KOPT-K1 (cell line): ENCODE results near the gene SKIDA1.

Experiments
- H3K27ac ChIP-seq: fragments of 200-600 bp; sonication (generic); 2 replicates; pipeline ENCODE4 v1.5.1; 2016; ENCODE audit warnings: antibody characterized with exemption, mild to moderate bottlenecking, low read depth, low read length; ENCODE audit not compliant: poor library complexity, severe bottlenecking
- H3K36me3 ChIP-seq: fragments of 200-600 bp; sonication (generic); 2 replicates; pipeline ENCODE4 v1.5.1; 2017; ENCODE audit warnings: antibody characterized with exemption, mild to moderate bottlenecking, low read length, moderate library complexity; ENCODE audit not compliant: insufficient read depth
- H3K9me3 ChIP-seq: fragments of 200-600 bp; sonication (generic); 2 replicates; pipeline ENCODE4 v1.5.1; 2017; ENCODE audit warnings: antibody characterized with exemption, low read length, mild to moderate bottlenecking; ENCODE audit not compliant: insufficient read depth, poor library complexity, severe bottlenecking

Gene SKIDA1

DNA sequence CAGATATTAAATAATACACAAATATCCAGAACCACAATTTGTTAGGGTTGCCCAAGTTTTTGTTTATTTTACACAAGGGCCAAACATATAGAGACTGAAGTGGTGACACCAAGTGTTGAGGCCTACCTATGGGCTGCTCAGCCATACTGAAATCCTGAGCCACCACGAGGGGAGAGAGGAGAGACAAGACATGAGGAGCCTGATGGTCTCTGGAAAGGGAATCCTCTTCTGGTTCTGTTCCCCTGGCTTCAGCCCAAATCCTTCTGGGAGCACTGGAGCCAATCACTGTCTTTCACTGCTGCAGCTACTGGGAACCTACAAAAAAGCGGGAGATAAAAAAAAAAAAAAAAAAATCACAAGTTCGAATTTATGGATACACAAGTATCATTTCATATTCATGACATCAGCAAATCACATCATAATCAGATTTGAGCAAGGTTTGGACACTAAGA lies 1.9 kb downstream of the SKIDA1 start:
- no peaks in the 10 kb centered on the region for H3K9me3 ChIP-seq
- H3K36me3 ChIP-seq = no peaks in the 10 kb centered on the region
- H3K27ac ChIP-seq = no peak overlapping the region

DNA sequence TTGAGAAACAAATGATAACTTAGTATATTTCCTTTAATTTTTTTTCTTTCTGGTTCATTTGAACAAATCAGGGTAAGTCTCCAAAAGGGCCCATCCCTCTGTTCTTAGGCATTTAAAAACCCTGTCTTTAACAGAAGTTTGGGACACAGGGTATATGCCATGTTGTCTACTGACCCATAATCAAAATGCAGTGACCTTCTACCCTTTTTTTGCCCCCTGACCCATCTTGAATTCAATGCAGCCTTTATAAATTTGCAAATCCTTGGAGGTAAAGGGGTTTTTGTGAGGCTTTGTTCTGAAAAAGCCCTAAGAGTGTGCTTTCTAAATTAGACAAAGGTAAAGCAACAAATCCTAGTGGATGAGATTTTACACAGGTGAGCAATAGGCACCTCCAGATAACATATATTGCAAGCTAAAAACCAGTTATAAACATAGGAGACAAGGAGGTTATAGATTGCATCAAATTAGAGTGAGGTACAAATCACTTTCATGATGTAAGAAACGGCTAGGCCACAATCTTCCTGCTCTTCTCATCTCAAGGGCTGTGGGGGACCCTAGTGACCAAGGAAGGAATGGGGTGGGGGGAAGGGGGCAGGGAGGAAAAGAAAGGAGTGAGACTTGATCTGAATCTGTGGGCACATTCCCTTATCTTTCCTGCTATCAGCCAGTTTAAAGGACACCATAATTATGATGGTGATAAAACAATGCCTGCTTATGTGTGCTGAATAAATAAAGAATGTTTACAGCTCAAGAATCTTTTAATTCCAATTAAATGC lies 2.7 kb downstream of the SKIDA1 start:
- Histone ChIP-seq H3K9me3 (no peaks in the 10 kb centered on the region), H3K27ac (no peak overlapping the region), H3K36me3 (no peaks in the 10 kb centered on the region)

DNA sequence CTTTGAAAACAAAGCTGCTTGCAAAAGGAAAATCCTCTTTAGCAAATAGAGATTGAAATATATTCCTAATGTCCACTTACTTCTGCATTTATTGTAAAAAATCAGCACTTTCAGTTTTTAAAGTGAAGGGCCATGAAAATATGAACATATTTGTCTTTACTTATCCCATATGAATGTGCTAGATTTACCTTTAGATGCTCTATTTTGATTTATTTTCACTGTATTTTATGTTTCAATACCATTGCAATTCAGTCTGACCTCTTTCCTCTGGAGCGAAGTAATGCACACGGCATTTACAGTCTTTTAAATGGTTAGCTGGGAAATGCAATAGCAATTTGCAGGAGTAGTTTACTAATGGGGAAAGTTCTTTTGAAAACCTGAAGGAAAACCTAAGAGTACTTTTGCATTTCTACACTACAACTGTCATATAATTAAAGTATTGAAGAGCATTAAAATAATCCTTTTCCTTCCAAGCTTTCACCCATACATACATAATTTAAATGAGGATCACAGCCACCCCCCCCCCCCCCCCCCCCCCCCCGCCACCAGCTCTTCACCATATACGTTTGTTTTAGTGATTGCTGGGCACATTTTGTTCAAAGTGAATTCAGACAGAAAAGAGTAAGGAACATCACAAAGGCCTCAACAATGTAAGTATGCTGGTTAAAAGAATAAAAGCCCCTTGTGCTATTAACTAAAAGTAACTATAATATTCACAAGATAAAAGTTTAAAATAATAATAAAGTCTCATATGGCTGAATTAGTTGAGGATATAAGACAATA lies 3.5 kb downstream of the SKIDA1 start:
- H3K36me3 ChIP-seq = no peaks in the 10 kb centered on the region
- no peaks in the 10 kb centered on the region for H3K9me3 ChIP-seq
- no peak overlapping the region for H3K27ac ChIP-seq

DNA sequence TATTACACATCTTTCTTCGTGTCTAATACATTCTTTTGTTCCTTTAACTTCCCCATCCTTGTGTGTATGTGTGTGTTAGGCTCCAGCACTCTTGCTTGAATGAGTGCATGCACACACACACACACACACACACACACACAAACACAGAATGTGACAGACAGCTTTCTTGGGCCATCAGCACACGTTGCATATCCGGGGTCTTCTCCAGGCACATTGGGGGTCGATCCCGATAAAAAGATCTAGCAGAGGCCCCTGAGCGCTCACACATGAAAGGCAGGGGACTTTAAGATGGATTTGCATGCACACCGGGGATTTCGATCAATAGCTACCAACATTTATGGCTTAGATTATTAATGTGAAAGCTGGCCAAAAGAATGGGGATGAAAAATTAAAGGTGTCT lies 4.5 kb downstream of the SKIDA1 start:
- Histone ChIP-seq H3K9me3 (no peaks in the 10 kb centered on the region), H3K27ac (no peak overlapping the region), H3K36me3 (no peaks in the 10 kb centered on the region)

DNA sequence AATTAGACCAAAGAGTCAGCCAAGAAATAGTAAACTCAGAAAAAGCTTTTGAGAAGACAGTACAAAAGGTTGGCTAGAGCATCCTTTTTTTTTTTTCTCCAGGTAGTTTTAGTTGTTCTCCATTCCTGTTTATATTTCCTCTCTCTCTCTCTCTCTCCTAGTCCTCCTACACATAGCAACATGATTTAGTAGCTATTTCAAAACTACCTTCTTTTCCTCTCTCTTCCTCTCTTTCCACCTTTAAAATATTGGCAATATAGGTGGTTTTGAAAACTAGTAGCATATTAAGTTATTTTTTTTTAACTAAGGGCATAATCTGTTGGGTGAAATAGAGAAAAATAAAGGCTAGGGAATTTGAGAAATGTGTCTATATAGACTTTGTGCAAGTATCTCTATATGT lies 5.0 kb downstream of the SKIDA1 start:
- no peak overlapping the region for H3K27ac ChIP-seq

DNA sequence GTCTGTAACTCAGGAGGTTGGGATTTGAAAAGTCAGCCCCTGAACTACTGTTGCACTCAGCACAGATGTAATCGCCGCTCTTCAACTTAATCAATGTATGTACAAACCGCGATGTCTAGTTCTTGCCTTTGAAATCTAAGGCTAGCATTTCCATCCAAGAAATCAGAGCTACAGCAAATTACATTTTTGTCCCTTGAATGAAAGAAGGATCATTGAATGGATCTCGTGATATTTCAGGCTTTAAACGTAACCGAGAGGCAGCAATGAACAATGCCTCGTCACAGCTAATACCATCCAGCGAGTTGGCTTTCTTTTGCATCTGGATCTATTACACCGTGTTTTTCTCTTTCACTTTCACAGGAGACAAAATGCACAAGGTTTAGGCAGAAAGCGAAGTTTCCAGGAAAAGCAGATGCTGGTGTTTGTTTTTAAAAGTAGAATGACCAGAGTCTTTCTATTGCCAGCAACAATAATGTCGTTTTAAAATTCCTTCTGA lies 5.5 kb downstream of the SKIDA1 start:
- Histone ChIP-seq H3K27ac (no peak overlapping the region), H3K36me3 (no peaks in the 10 kb centered on the region), H3K9me3 (no peaks in the 10 kb centered on the region)

More for the DNA sequence above, 5.0 kb downstream of the SKIDA1 start:
- Histone ChIP-seq H3K9me3 (no peaks in the 10 kb centered on the region), H3K36me3 (no peaks in the 10 kb centered on the region)

DNA sequence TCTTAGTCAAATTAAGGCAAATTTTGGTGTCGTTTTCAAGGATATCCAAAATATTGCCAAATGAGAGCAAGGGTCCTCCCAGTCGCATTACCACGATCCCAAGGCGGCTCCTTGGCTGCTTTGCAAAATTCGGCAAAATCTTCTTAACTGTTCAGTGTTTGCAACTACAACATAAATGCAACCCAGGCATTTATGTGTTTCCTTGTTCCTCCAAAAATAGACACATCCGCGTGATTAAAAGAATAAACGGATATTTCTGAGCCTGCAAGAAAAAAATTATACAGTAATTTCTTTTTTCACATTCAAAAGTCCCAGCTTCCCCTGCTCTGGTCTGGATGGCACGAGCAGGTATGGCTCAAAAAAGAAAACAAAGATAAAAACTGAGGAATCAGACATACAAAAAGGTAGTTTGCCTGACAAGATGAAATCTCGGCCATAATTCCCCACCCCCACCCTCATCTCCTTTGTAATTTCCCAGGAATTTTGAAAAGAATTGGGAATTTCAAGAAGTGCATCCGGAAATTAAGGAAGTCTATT lies 6.0 kb downstream of the SKIDA1 start:
- H3K36me3 ChIP-seq = no peaks in the 10 kb centered on the region
- H3K9me3 ChIP-seq = no peaks in the 10 kb centered on the region
- no peak overlapping the region for H3K27ac ChIP-seq

DNA sequence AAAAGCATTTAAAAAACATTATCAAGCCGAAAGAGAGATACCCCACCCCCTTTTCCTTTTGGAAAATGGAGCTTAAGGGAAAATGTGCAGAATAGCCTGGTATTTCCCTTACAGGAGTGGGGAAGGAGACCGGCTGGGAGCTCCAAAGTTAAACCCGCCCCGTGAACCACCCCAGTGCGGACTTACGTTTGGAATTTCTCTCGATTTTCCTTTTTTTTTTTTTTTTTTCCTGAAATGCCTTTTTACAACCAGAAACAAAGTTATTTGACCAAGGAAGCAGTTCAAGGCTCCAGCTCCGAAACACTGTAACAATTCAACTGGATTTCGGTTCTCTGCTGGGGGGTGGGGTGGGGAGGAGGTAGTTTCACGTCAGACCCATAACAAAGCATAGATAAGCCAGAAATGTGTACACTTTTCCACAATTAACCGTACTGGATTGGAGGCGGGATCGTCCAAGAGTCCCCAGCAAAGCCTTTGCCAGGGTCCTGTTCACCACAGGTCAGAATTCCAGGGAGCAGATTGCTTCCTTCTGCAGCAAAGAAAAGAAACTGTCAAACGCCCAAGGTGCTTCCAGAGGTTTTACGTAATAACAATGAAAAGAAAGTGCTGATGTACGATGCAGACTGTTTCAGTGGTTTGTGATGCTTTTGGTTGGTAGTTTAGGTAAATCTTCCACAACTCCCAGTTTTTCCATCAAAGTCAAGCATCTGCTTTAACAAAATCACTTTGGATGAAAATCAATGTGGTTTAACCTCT lies 6.7 kb downstream of the SKIDA1 start:
- no peaks in the 10 kb centered on the region for H3K9me3 ChIP-seq
- no peaks in the 10 kb centered on the region for H3K36me3 ChIP-seq
- no peak overlapping the region for H3K27ac ChIP-seq

DNA sequence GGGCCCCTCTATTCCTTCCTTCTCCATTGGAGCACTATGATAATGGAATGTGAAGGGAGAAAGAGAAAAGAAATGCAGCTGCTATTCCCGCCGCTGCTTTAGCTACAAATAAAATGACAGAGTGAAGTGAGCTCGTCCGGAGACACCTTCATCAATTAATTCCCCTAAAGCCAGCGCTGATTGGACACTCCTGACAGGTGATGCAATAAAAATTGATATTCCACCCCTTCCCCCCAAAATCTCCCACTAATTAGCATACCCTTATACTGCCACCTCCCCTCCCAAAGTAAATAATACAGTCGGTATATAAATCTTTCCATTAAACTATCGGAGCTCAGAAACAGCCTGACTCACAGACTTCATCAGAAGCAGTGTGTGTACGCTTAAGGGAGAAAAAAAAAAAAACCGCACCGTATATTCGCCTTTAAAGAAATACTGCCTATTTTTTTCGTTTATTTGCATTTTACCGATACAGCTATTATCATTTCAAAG lies 7.3 kb downstream of the SKIDA1 start:
- no peak overlapping the region for H3K27ac ChIP-seq
- H3K36me3 ChIP-seq = no peaks in the 10 kb centered on the region
- H3K9me3 ChIP-seq = no peaks in the 10 kb centered on the region

DNA sequence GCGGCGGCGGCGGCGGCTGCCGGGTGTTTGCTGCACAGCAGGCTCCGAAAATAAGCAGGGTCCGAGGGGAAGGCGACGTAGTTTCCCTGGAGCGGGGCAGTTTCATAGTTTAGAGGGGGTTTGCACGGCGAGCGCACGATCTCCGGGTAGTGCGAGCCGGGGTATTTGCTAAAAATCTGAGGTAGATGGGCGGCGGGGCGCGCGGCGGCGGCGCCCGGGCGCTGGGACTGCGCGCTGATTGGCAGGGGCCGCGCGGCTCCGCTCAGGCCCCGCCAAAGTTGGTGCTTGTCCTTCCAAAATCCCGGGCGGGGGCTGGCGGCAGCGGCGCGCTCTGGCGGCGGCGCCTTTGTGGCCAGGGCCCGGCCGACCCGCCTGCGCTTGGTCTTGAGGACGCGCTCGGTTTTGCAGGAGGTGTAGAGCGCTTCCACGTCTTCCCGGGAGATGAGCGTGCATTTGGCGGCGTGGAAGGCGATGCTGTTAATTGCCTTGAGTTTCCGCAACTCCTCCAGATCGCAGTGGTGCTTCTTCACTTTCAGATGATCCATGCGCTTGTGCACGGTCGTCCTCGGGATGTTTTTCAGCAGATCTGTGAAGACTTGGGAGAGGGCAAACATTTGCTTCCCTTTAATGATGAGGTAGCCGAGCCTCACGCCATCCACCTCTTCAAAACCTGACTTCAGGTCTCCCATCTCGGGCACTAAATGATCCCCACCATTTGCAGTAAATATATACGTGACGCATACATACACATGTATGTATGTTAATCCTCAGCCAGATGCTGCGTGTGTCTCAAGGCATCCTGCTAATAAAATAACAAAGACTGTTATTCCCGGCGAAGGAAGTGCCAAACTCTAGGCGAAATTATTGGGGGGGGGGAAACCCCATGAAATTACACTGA lies 8.1 kb downstream of the SKIDA1 start:
- Histone ChIP-seq H3K9me3 (no peaks in the 10 kb centered on the region), H3K36me3 (no peaks in the 10 kb centered on the region), H3K27ac (no peak overlapping the region)

DNA sequence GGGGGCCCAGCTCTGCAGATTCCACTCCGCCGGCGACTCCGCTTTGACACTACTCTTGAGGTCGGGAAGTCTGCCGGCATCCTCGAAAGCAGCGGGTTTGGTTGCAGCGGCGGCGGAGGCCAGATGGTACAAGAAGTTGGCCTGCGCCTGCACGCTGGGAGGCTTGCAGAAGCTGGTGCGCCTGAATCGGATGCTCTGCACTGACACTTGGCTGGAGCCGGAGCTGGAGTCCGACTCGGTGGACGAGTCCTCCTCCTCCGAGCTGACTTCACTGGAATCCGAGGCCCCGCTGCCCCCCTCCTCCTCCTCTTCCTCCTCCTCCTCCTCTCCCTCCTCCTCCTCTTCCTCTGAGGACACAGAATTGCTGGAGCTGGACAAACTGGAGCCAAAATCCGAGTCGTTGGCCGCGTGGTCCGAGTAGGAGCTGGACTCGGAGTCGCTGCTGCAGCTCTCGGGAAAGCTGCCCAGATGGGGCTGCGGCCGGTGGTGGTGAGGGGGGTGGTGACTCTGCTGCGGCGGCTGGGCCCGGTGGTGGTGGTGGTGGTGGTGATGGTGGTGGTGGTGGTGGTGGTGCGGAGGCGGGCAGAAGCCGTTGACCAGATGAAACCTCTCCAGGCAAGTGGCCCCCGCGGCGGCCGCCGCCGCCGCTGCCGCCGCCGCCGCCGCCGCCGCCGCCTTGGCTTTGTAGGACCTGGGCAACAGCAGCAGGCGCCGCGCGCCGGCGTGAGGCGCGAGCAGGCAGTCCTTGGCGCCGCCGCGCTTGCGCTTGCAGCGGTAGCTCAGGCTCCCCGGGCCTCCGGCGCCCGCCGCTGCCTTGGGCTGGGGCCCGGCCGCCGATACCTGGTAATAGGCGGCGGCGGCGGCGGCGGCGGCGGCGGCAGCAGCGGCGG lies 9.0 kb downstream of the SKIDA1 start:
- H3K9me3 ChIP-seq = no peaks in the 10 kb centered on the region
- H3K36me3 ChIP-seq = no peaks in the 10 kb centered on the region
- H3K27ac ChIP-seq = no peak overlapping the region

DNA sequence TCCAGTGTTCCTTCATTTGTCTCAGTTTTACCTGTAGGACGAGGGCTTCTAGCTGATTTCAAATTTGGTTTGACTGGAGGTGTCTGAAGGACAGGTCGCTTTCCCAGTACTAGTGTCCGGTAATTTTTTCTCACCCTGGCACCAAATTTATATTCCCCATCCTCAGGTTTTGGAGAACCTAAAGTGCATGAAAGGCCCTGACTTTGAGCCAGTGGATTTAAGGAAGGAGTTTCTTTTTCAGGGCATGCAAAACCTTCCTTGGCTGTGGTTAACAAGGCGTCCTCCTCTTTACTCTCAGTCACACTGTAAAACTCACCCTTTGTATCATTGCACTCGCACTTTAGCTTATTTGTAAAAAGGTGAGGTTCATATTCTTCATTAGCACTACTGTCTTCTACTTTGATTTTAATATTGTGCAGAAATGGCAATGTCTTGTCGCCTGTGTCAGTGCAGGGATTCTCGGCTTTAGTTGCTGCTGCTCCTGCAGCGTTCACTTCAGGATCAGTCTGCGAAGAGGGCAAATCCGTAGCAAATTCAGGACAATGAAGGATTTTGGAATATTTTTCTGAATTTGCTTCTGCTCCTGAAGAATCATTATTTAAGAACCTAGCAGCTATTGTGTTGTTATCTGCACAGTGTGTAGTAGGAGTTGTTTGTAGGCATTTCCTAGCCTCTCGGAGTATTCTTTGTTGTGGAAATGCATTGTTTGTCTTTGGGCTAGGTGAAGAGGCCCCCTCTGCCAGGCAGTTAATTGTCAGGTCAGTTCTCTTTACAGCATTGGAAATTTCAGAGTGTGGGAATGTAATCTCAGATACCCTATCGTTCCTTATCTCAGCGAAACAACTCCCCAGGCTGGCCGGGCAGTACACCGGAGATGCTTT lies 9.9 kb downstream of the SKIDA1 start:
- Histone ChIP-seq H3K36me3 (no peaks in the 10 kb centered on the region), H3K9me3 (no peaks in the 10 kb centered on the region), H3K27ac (no peak overlapping the region)
